Measurements from ENCODE around the gene EXOG.

EXOG gene

DNA sequence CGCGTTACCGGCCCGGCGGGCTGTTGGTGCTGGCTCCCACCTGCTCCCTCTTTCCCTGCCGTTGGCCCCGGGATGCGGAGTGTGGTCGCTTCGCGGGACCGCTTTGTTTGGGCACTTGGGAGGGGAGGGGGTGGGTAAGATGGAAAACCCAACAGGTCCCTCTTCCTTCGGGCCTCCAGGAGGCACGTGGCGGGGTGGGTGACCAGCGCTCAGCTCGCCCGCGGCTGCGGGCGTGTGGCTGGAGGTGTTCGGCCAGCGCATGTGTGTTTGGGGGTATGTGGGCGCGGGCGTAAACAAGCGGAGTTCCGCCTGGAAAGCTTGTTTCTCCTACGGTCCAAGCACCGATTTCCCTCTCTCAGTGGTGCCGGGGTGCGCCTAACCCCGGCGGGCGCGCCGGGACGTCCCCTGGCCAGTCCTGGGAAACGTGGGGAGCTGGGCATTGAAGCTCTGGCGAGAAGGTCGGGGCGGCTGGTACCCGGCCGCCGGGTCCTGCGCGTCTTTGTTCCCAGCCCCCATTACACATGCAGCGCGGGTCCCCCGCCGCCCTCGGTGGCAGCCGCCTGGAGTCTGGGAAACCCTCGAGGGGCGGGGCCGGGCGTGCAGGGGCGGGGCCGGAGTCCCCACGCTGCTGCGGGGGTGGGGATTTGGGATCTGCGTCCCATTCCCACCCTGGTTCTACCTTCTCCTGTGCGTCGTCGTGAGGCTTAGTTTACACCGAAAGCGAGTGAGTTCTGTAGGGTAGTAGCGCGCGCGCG lies 41.1 kb upstream of the EXOG start:
- peak overlapping the region; percentile 61 for H3K4me3 ChIP-seq (ENCODE audit: low read length)
- no peak for TF ChIP-seq CTCF (IDR thresholded peaks at IDR 0.05; ENCODE audit: insufficient read depth, low read depth, low read length, missing control alignments)
- DNase-seq (ENCODE audit: low read depth), result peak; percentile 71

- TF ChIP-seq CTCF (IDR thresholded peaks at IDR 0.05; ENCODE audit: insufficient read depth, low read depth, low read length, missing control alignments), result no peak
- DNase-seq (ENCODE audit: low read depth), result no peak
- peak overlapping the region; percentile 61 for H3K4me3 ChIP-seq (ENCODE audit: low read length)
Measured at GRCh38 chr3:38455639-38456430, 40.3 kb upstream of the EXOG start.

GRCh38 chr3:38457111-38458003 lies 38.8 kb upstream of the EXOG start:
- no peak for TF ChIP-seq CTCF (IDR thresholded peaks at IDR 0.05; ENCODE audit: insufficient read depth, low read depth, low read length, missing control alignments)
- H3K4me3 ChIP-seq (ENCODE audit: low read length), result no peak overlapping the region
- DNase-seq (ENCODE audit: low read depth), result peak; percentile 14

DNA sequence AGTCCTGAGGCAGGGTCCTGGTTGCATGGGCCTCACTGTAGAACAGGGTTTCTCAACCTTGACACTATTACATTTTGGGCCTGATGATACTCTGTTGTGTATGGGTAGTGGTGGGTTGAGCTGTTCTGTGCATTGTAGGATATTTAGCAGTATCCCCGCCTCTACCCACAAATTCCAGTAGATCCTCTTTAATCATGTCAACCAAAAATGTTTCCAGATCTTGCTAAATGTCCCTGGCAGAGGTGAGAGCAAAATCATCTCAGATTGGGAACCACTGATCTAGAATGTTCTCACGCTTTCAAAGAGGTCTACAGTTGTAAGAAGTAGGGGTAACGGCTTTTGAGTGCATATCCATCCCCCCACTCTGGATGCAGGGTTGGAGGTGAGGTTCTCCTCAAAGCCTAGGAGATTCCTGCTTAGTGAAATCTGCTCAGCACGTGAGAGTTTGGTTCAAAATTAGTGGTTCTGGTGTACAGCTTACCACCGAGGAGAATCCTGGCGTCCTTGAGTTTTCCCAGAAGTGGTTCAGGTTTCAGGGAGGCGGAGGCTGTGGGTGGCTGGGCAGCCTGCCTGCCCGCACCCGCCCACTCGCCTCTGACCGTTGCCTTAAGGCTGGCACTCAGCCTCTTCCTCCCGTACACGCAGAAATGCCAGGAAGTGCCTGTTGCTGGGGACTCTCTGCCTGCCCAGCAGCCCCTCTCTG lies 37.2 kb upstream of the EXOG start:
- H3K4me3 ChIP-seq (ENCODE audit: low read length), result peak overlapping the region; percentile 23
- no peak for TF ChIP-seq CTCF (IDR thresholded peaks at IDR 0.05; ENCODE audit: insufficient read depth, low read depth, low read length, missing control alignments)
- peak; percentile 62 for DNase-seq (ENCODE audit: low read depth)

- H3K4me3 ChIP-seq (ENCODE audit: low read length), result peak overlapping the region; percentile 23
- TF ChIP-seq CTCF (IDR thresholded peaks at IDR 0.05; ENCODE audit: insufficient read depth, low read depth, low read length, missing control alignments), result no peak
- no peak for DNase-seq (ENCODE audit: low read depth)
Measured at GRCh38 chr3:38459499-38460048, 36.6 kb upstream of the EXOG start.

All from epithelial cell of esophagus (primary cell).